ENCODE data around the gene MEFV.
"Not testable (repeated sequence)": the region's sequence is repeated elsewhere in the genome, so short reads cannot be mapped to it uniquely, and the experiment has no call there.

Gene MEFV, protein sequence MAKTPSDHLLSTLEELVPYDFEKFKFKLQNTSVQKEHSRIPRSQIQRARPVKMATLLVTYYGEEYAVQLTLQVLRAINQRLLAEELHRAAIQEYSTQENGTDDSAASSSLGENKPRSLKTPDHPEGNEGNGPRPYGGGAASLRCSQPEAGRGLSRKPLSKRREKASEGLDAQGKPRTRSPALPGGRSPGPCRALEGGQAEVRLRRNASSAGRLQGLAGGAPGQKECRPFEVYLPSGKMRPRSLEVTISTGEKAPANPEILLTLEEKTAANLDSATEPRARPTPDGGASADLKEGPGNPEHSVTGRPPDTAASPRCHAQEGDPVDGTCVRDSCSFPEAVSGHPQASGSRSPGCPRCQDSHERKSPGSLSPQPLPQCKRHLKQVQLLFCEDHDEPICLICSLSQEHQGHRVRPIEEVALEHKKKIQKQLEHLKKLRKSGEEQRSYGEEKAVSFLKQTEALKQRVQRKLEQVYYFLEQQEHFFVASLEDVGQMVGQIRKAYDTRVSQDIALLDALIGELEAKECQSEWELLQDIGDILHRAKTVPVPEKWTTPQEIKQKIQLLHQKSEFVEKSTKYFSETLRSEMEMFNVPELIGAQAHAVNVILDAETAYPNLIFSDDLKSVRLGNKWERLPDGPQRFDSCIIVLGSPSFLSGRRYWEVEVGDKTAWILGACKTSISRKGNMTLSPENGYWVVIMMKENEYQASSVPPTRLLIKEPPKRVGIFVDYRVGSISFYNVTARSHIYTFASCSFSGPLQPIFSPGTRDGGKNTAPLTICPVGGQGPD

DNA sequence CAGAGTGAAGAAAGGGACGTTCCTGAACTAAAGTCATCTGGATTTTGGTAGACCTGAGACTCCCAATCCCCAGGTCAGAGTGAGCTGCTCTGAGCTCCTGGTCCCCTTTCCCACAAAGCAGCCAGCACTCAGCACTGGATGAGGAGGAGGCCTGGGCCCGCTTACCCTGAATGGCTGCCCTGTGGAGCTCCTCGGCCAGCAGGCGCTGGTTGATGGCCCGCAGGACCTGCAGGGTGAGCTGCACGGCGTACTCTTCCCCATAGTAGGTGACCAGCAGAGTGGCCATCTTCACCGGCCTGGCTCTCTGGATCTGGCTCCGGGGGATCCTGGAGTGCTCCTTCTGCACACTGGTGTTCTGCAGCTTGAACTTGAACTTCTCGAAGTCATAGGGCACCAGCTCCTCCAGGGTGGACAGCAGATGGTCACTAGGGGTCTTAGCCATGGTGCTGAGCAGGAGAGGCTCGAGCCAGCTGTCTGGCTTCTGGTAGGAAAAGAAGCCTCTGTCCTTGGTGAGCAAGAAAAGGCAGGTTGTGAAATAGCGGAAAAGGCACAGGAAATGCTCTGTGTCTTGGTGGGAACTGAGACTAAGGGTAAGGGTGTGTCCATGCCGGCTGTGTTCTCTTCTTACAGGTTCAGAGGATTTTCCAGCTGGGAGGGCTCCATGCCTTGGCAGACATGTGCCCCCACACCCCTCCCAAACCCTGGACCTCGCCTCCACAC lies at the start of gene MEFV:
TSS of gene MEFV (minus strand) at position 488 of the 720 bp plus-strand sequence. CDS start at position 442, 46 bp downstream.
- no peak for DNase-seq (ENCODE audit: low spot score)

DNA sequence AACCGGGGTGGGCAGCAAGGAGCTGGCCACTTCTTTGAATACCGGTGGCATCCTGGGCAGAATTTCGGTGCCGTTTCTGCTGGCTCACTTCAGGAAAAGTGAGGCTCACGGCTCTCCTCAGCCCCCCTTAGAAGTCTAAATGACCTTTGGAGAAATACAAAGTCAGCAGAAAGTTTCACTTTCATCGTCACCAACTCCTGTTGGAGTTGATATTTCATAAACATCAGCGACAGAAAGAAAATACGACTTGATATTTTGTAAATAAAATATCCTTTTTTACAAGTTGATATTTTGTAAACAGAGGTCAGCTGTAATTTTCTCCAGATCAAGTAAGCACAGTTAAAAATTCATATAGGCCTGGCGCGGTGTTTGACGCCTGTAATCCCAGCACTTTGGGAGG lies 49.6 kb upstream of the MEFV start:
- DNase-seq (ENCODE audit: low spot score), result no peak

DNA sequence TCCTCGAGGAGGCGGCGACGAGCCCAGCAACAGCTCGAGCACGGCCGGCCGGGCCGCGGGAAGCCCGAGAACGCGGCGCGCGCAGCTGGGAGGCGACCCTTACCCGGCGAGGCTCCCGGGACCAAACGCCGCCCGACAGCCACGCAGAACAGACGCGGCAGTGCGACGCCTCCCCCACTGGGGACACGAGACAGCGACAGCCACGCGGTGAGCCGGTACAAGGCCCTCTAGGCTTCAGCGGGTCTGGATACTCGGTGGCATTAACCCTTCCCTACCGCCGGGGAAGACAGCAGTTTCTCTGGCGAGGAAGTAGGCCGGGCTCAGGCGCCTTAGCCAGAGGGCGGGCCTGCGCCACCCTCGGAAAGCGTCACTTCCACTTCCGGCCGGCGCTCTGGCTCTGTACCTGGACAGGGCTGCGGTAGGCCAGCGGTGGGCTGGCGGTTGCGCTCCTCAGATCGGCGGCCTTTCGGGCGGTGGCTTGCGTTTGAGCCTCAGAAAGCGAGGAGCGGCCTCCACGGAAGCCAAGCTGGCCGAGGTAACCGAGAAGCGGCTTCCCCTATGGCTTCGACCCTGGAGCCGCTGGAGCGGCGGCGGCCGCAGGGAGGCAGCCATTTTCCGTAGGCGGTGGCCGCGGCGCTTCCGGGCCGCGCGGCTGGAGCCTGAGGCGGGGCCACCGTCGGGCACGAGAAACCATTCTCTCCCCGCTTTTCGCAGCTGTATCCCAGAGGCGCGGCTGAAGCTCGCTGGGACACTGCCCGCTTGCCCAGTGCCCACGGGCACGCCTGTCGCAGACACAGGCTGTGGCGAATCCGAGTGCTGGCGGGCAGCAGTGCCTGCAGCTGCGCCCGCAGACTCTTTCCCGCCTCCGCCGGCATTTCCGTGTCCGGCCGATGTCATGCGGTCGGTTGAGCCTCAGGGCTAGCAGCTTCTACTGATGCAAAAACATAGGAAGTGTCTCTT lies 49.0 kb upstream of the MEFV start, which contains the start of the genes TIGD7 and ZNF75A:
TSS of gene TIGD7 (minus strand) at position 322 of the 960 bp plus-strand sequence. CDS start 4,816 bp downstream, outside the sequence.
TSS of gene ZNF75A (plus strand) at position 389 of the 960 bp plus-strand sequence. CDS start 2,932 bp downstream, outside the sequence.
- DNase-seq (ENCODE audit: low spot score), result peak; percentile 92

DNA sequence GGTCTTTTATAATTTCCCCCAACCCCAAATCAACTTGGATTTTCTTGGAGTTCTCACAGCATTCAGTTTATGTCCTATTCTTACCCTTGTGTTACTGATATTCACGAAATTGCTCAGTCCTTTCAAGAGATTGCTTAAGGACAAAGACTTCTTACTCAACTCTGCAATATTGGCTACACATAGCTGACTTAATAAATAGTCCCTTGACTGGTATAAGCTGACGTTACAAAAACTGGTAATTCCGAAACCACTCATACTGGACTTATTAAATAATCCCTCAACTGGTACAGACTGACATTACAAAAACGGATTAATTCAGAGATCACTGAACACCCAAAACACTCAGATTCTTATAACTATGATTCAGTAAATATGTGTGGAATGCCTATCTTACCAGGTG lies 47.9 kb upstream of the MEFV start:
- no peak for DNase-seq (ENCODE audit: low spot score)

DNA sequence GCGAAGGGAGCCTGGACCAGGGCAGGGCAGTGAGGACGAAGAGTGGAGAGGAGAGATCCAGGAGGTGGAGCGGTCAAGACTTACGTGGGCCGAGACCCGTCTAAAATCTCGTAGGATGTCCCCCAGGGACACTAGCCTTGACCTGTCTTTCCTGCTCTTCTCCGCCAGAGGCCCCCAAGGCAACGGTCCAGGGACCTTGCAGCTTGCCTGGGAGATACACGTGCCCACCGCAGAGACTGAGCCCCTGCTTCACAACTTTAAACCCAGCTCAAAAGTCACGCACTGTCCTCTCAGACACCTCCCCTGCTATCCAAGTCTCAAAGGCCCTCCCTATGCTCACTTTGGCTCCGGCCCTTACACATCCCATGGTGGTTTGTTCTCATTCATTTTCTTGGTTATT lies 39.4 kb upstream of the MEFV start:
- DNase-seq (ENCODE audit: low spot score), result no peak

DNA sequence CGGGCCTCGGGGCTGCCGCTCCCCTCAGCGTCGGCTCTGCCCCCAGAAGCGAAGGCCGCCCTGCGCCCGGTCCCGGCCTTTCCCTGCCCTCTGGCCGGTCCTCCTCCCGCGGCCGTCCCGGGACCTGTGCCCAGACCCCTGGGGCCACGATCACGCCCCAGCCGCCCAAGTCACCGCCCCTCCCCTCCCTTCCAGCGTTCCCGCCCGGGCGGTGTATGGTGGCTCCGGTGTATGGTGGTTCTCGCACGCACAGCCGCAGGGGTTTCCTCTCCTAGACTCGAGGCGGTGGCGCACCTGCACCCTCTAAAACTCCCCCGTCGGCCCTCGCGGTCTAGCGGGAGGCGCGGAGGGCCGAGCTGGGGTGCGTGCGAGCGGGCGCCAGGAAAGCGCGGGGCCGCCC lies 38.8 kb upstream of the MEFV start:
- no peak for DNase-seq (ENCODE audit: low spot score)

DNA sequence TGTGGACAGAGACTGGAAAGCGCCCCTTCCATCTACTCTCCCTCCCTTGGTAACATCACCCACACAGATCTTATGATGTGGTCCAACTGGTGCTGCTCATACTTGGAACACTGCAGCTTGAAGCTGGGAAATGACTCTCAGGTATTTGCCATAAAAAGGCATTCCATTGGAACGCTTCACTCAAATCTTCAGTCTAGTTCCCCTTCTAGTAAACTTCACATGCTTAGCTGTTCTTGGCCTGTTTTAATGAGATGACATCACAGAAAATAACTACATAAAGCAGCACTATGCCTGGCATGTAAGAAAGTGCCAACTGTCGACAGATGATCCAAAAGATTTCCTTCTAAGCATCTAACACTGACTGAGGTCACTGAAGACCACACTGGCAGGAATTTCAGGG lies 36.2 kb upstream of the MEFV start:
- peak; percentile 62 for DNase-seq (ENCODE audit: low spot score)

DNA sequence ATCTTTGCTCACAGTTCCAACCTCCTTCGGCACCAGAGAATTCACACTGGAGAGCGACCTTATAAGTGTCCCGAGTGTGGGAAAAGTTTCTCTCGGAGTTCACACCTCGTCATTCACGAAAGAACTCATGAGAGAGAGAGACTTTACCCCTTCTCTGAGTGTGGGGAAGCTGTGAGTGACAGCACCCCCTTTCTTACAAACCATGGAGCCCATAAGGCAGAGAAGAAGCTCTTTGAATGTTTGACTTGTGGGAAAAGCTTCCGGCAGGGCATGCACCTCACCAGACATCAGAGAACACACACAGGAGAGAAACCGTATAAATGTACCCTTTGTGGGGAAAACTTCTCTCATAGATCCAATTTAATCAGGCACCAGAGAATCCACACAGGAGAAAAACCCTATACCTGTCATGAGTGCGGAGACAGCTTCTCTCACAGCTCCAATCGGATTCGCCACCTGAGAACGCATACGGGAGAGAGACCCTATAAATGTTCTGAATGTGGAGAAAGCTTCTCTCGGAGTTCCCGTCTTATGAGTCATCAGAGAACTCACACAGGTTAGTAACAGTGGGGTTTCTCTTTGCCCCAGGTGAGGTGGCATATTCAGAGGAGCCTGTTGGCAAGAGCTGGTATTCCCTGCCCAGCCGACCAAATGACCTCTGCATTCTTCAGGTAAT lies 33.7 kb upstream of the MEFV start:
- no peak for DNase-seq (ENCODE audit: low spot score)

DNA sequence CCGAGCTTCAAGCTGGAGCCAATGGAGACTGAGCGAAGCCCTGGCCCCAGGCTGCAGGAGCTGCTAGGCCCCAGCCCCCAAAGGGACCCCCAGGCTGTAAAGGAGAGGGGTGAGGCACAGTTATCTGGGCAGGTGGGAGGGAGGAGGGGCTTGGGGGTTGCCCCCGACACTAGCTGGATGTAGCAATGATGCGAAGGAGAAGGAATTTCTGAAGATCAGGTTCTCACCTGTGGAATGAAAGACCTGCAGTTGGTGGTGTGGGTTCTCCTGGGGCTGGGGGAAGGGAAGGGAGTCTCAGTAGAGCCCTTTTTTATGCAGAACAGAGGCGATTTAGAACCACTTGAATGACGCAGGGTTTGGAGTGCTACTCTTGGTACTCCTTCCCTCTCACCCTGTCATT lies 28.7 kb upstream of the MEFV start:
- DNase-seq (ENCODE audit: low spot score), result no peak

DNA sequence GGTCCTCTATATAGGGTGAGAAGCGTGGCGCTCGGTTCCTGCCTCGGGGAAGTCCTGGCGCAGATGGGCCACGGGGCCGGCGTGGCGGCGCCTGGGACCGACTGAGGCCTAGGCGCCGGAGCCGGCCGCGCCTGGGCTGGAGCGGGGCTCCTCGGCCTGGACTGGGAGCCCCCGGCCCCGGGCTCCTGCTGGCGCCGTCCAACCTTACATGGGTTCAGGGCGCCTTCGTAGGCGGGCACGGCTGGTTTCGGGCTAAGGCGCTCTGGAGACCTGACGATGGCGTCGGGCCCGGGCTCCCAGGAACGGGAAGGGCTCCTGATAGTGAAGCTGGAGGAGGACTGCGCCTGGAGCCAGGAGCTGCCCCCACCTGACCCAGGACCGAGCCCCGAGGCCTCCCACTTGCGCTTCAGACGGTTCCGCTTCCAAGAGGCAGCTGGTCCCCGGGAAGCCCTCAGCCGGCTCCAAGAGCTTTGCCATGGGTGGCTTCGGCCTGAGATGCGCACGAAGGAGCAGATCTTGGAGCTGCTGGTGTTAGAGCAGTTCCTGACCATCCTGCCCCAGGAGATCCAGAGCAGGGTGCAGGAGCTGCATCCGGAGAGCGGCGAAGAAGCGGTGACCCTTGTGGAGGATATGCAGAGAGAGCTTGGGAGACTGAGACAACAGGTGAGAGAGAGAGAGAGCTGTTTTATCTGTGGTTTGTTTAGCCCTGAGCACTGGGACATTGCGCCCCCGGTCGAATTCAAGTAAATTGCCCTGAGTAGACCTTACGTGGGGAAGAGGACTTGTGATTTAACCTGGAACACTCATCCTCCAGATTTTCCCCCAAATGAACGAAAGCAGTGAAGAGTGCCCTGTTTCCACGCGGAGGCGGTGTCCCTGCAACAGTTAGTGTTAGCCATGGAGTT lies 27.4 kb upstream of the MEFV start:
- no peak for DNase-seq (ENCODE audit: low spot score)

DNA sequence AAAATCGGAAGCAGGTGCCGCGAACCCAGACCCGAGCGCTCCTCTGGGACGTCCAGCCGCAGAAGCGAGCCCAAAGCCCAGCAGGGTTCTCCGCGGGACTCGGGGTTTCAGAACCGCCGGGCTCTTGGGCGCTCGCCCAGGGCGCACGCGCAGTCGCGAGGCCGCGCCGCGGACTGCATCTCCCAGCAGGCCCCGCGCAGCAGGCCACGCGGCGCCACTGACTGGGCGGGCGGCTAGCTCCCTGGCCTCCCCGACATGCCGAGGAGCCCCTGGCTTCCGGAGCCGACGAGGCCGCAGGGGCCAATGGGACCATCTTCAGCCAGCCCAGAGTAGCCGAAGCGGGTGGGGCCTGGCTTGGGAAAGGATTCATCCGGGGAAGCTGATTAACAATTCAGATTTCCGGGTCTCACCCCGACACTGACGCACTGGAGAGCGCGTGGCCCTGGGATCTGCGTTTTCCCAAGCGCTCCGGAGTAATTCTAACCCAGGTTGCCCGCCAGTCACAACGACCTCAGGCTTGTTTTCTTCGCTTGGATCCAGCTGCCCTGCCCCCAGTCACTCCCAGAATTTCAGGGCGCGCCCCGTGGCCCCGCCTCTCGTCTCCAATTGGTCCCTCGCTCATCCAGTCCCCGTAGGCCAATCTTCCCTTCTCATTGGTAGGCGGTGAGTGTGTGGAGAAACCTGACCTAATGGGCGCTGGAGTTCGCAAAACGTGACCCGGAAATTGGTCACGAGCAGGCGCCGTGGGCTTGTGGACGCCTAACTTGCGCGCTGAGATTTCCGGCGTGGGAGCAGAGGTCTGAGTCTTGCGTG lies 26.5 kb upstream of the MEFV start, which contains the start of gene ZNF263:
TSS of gene ZNF263 (plus strand) at position 762 of the 813 bp plus-strand sequence. CDS start 328 bp downstream, outside the sequence.
- peak; percentile 98 for DNase-seq (ENCODE audit: low spot score)

DNA sequence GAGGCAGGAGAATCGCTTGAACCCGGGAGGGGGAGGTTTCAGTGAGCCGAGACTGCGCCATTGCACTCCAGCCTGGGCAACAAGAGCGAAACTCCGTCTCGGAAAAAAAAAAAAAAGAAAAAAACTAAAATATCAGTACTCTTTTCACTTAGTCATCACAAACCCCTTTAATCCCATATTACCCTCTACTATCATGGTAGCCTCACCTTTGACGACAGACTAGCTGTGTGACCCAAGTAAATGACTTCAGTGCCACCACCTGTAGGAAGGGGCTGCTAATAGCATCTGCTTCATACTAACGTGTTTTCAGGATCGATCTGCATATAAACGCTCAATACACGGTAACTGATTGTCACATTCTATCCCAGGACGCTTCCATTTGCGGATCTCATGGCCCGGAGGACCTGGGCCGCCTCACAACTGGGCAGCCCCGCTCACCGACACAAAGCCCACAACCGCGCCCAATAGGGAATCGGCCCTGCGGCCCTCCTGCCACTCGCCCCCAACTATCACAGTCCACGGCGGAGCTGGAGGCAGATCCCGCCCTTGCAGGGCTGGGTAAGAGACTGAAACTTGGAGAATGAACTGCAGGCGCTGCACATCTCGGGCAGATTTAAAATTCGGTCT lies 25.8 kb upstream of the MEFV start:
- DNase-seq (ENCODE audit: low spot score), result no peak

DNA sequence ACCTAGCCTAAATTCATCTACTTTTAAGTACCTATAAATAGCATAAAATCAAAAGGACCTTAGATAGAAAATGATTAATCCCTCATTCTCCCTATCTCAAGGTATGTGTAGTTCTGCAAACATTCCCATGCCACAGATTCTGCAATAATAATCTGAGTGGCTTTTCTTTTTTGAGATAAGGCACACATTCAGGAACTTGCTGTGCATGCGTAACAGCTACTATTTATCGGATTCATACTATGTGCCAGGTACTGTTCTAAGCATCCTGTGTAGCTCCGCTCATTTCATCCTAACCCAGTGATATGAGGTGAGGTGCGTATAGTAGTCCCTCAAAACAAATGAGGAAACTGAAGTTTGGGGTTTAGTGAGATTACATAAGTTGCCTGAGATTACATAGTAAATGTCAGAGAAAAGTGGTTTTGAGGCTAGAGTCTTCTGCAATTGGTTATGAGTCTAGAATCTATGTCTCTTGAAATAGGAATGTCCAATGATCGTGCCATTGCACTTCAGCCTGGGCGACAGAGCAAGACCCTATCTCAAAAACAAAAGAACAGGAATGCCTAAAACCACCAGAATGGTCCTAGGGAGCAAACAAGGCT lies 24.9 kb upstream of the MEFV start:
- DNase-seq (ENCODE audit: low spot score), result no peak

DNA sequence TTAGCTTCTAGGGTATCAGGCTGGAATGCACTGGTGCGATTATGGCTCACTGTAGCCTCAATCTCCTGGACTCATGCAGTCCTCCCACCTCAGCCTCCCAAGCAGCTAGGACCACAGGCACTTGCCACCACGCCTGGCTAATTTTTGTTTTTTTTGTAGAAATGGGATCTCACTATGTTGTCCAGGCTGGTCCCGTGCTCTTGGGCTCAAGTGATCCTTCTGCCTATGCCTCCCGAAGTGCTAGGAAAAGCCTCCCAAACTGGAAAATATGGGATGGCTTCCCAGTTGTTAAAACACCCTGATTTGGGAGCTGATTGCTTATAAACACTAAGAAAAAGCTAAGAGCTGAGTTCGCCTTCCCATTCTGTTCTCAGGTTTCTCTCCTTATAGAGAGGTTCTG lies 20.2 kb upstream of the MEFV start:
- DNase-seq (ENCODE audit: low spot score), result no peak

DNA sequence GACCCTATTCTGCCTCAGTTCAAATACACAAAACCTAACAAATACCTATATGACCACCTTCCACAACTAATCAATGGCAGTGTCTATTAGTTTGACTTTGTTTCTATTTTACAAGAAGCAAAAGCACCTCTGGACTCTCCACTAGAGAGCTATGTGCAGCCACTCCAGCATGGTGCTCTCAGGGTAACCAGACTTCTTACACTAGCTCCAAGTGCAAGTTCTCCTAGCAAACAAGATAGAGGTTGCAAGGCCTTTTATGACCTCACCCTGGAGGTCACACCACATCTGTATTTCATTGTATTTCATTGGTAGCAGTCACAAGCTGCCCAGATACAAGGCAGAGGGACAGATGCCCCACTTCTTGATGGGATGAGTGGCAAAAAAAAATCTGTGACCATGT lies 18.5 kb upstream of the MEFV start:
- DNase-seq (ENCODE audit: low spot score), result no peak

DNA sequence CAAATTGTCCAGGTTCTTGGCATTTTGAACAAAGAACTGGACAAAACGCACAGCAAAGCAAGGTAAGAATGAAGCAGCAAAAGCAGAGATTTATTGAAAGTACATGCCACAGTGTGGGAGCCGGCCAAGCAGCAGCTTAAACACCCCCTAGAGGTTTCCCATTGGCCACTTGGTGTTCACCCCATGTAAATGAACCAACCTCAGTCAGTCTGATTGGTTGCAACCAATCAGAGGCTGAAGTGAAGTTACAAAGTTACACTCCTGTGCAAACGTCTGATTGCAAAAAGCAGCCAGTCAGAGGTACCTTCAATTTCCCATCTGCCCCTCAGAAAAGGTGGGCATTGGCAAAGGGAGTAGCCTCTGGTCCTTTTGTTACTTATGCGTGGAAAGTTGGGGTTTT lies 18.1 kb upstream of the MEFV start:
- DNase-seq (ENCODE audit: low spot score), result no peak

DNA sequence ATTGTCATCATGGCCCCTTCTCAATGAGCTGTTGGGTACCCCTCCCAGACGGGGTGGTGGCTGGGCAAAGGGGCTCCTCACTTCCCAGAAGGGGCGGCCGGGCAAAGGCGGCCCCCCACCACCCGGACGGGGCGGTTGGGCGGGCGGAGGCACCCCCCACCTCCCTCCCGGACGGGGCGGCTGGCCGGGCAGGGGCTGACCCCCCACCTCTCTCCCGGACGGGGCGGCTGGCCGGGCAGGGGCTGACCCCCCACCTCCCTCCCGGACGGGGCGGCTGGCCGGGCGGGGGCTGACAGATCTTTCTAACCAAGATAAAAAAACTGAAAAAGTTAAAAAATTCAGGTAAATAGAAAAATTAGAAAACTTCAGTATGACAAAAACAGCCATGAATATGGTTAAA lies 14.8 kb upstream of the MEFV start:
- DNase-seq (ENCODE audit: low spot score), result not testable (repeated sequence)

DNA sequence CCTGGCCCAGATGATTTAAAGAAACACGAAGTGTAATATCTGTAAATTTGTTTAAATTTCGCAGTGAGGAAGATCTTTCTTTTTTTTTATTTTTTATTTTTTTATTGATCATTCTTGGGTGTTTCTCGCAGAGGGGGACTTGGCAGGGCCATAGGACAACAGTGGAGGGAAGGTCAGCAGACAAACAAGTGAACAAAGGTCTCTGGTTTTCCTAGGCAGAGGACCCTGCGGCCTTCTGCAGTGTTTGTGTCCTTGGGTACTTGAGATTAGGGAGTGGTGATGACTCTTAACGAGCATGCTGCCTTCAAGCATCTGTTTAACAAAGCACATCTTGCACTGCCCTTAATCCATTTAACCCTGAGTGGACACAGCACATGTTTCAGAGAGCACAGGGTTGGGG lies 14.3 kb upstream of the MEFV start:
- not testable (repeated sequence) for DNase-seq (ENCODE audit: low spot score)
